Measurements from ENCODE around the gene DNLZ. TPM values are rescaled to one million over a fixed set of nuclear protein-coding genes. Genes with fewer than 3 reads are reported as not detected.

The DNLZ gene
- total and polyA plus RNA-seq, 10 of the 15 experiments (the other 5 are each of a cell fraction or from before 2014, with no cell fraction given): 0.66 to 29.7 (median 14.7) TPM; not detected in 1

DNA sequence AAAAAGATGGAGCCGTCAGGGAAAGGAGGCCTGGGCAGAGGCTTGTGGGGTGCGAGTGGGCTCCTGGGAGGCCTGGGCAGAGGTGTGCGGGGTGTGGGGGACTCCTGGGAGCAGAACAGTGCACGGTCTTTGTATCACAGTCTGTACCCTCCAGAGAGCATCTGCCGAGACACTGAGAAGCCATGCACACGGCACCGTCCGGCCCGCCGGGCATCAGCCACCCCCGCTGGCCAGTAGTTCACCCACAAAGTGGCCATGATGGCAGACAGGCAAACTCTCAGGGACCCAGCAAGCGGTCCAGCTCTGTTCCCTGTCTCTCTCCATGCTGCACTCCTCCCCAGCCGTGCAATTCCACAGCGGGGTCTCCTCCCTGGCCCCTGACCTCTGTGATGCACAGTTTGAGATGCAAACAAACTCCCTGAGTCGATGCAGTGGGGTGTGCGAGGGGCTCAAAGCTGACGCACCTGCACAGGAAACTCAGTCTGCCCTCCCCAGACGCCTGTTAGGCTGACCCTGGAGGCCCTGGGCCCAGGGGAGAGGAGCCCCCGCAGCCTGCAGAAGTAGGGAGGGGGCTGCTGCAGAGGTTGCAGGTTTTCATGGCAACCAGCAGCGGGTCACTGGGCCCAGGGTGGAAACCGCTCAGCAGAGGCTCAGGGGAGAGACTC, 45.3 kb downstream of the DNLZ start:
- Histone ChIP-seq H3K4me3 (no peak overlapping the region), H3K9me3 (replicated peaks; ENCODE audit: control insufficient read depth, insufficient read depth, low read length) (peaks cover 10% of the 10 kb centered on the region; the same call in 2 of the 3 replicates), H3K4me1 (ENCODE audit: control insufficient read depth, insufficient read depth, low read length) (no peaks in the 10 kb centered on the region), H3K27ac (ENCODE audit: control insufficient read depth, insufficient read depth) (no peak overlapping the region), H4K20me1 (ENCODE audit: control insufficient read depth, insufficient read depth) (no peaks in the 10 kb centered on the region), H3K27me3 (replicated peaks in 1 of 2; ENCODE audit: control insufficient read depth in 2 of 2, insufficient read depth in 2 of 2, low read length in 1 of 2) (peaks cover 4 to 7% of the 10 kb centered on the region in 2 experiments), H3K36me3 (ENCODE audit: control insufficient read depth in 2 of 2, insufficient read depth in 2 of 2, low read length in 1 of 2) (no peaks in the 10 kb centered on the region), H2AFZ (ENCODE audit: control insufficient read depth, low read depth, low read length) (no peak overlapping the region), H3K79me2 (ENCODE audit: control insufficient read depth, insufficient read depth, low read length) (no peaks in the 10 kb centered on the region), H3K4me2 (ENCODE audit: control insufficient read depth, insufficient read depth) (no peak overlapping the region), H3K9ac (ENCODE audit: control insufficient read depth, insufficient read depth, low read length) (no peak overlapping the region)
- intact Hi-C loops (cut with micrococcal nuclease; ENCODE audit: unreplicated experiment): no loop called here
- DNase-seq (ENCODE audit: low read depth, low spot score): no peak
- in situ Hi-C loops (cut with MboI): no loop called here
- BruUV-seq (replicated peaks): no TSS peak
- TF ChIP-seq SUZ12 (IDR thresholded peaks at IDR 0.05; ENCODE audit: unreplicated experiment) (no peak), SIX5 (IDR thresholded peaks at IDR 0.05; ENCODE audit: low read depth, low read length, severe bottlenecking) (no peak), MEF2B (IDR thresholded peaks at IDR 0.05; ENCODE audit: partially characterized antibody, poor library complexity, severe bottlenecking) (no peak), CHD1 (IDR thresholded peaks at IDR 0.05; ENCODE audit: low read depth, low read length) (no peak), POLR2A (IDR thresholded peaks at IDR 0.05; ENCODE audit: low read depth, low read length) (no peak), ZZZ3 (IDR thresholded peaks at IDR 0.05; ENCODE audit: control insufficient read depth, insufficient read length, low read depth) (no peak)
- TF ChIP-seq, protein P1, sequence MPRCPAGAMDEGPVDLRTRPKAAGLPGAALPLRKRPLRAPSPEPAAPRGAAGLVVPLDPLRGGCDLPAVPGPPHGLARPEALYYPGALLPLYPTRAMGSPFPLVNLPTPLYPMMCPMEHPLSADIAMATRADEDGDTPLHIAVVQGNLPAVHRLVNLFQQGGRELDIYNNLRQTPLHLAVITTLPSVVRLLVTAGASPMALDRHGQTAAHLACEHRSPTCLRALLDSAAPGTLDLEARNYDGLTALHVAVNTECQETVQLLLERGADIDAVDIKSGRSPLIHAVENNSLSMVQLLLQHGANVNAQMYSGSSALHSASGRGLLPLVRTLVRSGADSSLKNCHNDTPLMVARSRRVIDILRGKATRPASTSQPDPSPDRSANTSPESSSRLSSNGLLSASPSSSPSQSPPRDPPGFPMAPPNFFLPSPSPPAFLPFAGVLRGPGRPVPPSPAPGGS (IDR thresholded peaks at IDR 0.05; ENCODE audit: borderline replicate concordance, insufficient read depth, low read depth, low read length, poor library complexity, severe bottlenecking): no peak
- TF ChIP-seq, protein P2, sequence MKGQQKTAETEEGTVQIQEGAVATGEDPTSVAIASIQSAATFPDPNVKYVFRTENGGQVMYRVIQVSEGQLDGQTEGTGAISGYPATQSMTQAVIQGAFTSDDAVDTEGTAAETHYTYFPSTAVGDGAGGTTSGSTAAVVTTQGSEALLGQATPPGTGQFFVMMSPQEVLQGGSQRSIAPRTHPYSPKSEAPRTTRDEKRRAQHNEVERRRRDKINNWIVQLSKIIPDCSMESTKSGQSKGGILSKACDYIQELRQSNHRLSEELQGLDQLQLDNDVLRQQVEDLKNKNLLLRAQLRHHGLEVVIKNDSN (IDR thresholded peaks at IDR 0.05; ENCODE audit: borderline replicate concordance, extremely low read length, insufficient read depth, low read depth, low read length): no peak
- TF ChIP-seq, protein P3, sequence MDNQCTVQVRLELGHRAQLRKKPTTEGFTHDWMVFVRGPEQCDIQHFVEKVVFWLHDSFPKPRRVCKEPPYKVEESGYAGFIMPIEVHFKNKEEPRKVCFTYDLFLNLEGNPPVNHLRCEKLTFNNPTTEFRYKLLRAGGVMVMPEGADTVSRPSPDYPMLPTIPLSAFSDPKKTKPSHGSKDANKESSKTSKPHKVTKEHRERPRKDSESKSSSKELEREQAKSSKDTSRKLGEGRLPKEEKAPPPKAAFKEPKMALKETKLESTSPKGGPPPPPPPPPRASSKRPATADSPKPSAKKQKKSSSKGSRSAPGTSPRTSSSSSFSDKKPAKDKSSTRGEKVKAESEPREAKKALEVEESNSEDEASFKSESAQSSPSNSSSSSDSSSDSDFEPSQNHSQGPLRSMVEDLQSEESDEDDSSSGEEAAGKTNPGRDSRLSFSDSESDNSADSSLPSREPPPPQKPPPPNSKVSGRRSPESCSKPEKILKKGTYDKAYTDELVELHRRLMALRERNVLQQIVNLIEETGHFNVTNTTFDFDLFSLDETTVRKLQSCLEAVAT (IDR thresholded peaks at IDR 0.05): no peak
- TF ChIP-seq, protein P4, sequence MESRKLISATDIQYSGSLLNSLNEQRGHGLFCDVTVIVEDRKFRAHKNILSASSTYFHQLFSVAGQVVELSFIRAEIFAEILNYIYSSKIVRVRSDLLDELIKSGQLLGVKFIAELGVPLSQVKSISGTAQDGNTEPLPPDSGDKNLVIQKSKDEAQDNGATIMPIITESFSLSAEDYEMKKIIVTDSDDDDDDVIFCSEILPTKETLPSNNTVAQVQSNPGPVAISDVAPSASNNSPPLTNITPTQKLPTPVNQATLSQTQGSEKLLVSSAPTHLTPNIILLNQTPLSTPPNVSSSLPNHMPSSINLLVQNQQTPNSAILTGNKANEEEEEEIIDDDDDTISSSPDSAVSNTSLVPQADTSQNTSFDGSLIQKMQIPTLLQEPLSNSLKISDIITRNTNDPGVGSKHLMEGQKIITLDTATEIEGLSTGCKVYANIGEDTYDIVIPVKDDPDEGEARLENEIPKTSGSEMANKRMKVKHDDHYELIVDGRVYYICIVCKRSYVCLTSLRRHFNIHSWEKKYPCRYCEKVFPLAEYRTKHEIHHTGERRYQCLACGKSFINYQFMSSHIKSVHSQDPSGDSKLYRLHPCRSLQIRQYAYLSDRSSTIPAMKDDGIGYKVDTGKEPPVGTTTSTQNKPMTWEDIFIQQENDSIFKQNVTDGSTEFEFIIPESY (IDR thresholded peaks at IDR 0.05): no peak
- no peak for FAIRE-seq
- SMC1A ChIA-PET (ENCODE audit: uncharacterized antibody, unreplicated experiment): no interaction called here
- WGBS (ENCODE audit: insufficient coverage, insufficient replicate concordance, low lambda C conversion rate, missing lambda C conversion rate): under 1% methylated on average over 20 of the region's 21 CpGs
- CTCF ChIA-PET: no interaction called here
- ATAC-seq: no peak
- RAD21 ChIA-PET (ENCODE audit: unreplicated experiment): no interaction called here
- POLR2A ChIA-PET: no interaction called here

All from GM12878 (cell line).